CD8-positive, alpha-beta memory T cell (primary cell): ENCODE data around the gene ATP1B3. TPM values are rescaled to one million over a fixed set of nuclear protein-coding genes. Genes with fewer than 3 reads are reported as not detected.
"Not testable (repeated sequence)": the region's sequence is repeated elsewhere in the genome, so short reads cannot be mapped to it uniquely, and the experiment has no call there.

Source experiments
- CTCF ChIA-PET: fragments of 350-600 bp; sonication (Branson Sonifier 250); formaldehyde crosslinking; loops from one replicate; lab custom pipeline; 2021; ENCODE audit warnings: antibody characterized with exemption; lab: Charles Lee
- POLR2A ChIA-PET: fragments of 350-600 bp; sonication (Branson Sonifier 250); formaldehyde crosslinking; loops from one replicate; lab custom pipeline; 2021; ENCODE audit warnings: antibody characterized with exemption; lab: Charles Lee
- DNase-seq, 5 donors: peaks; one replicate each; pipeline versions ENCODE4 v3.0.0 to v3.0.0-alpha.2; 2020 to 2022; ENCODE audit warnings: mixed read lengths in 1 of 5
- H3K27ac ChIP-seq: one replicate; pipeline ENCODE4 v1.7.0; 2013; ENCODE audit warnings: low read depth, mild to moderate bottlenecking, low read length, moderate library complexity
- H3K27me3 ChIP-seq: 2 replicates; pipeline ENCODE4 v1.7.0; 2013; ENCODE audit warnings: low read length, mild to moderate bottlenecking; ENCODE audit not compliant: insufficient read depth, poor library complexity, severe bottlenecking
- H3K36me3 ChIP-seq: 2 replicates; pipeline ENCODE4 v1.7.0; 2013; ENCODE audit warnings: mild to moderate bottlenecking, low read length, moderate library complexity; ENCODE audit not compliant: insufficient read depth
- H3K4me1 ChIP-seq: 2 replicates; pipeline ENCODE4 v1.7.0; 2013; ENCODE audit warnings: mild to moderate bottlenecking, low read length, moderate library complexity; ENCODE audit not compliant: insufficient read depth
- H3K4me3 ChIP-seq: 2 replicates; pipeline ENCODE4 v1.7.0; 2013; ENCODE audit warnings: mild to moderate bottlenecking, low read length
- H3K9me3 ChIP-seq: 2 replicates; pipeline ENCODE4 v1.7.0; 2013; ENCODE audit warnings: mild to moderate bottlenecking, low read length
- H3K27ac Mint-ChIP-seq, 8 donors: one replicate each; pipeline ENCODE4 v1.8.0; 2020 to 2021; ENCODE audit warnings: mixed read lengths in 8 of 8, mild to moderate bottlenecking in 6 of 8, inconsistent platforms in 3 of 8, moderate library complexity in 3 of 8
- H3K27me3 Mint-ChIP-seq, 2 donors: one replicate each; pipeline ENCODE4 v1.8.0; 2020 to 2021; ENCODE audit warnings: mixed read lengths in 2 of 2, mild to moderate bottlenecking in 1 of 2, moderate library complexity in 1 of 2
- H3K36me3 Mint-ChIP-seq, 3 donors: one replicate each; pipeline ENCODE4 v1.8.0; 2020 to 2021; ENCODE audit warnings: mixed read lengths in 3 of 3, inconsistent platforms in 1 of 3, mild to moderate bottlenecking in 1 of 3
- H3K4me1 Mint-ChIP-seq, 3 donors: one replicate each; pipeline ENCODE4 v1.8.0; 2020 to 2021; ENCODE audit warnings: mixed read lengths in 3 of 3, inconsistent platforms in 1 of 3, mild to moderate bottlenecking in 1 of 3
- H3K4me3 Mint-ChIP-seq, 7 donors: one replicate each; pipeline ENCODE4 v1.8.0; 2020 to 2021; ENCODE audit warnings: mixed read lengths in 7 of 7, mild to moderate bottlenecking in 6 of 7, moderate library complexity in 4 of 7, inconsistent platforms in 2 of 7
- H3K9me3 Mint-ChIP-seq, 5 donors: one replicate each; pipeline ENCODE4 v1.8.0; 2020 to 2022; ENCODE audit warnings: mixed read lengths in 5 of 5, mild to moderate bottlenecking in 3 of 5, moderate library complexity in 2 of 5, inconsistent platforms in 1 of 5
- polyA plus RNA-seq: library from polyadenylated mRNA; unstranded; fragments of 300-500 nt; fragmentation: Illumina TruSeq; gene quantifications from one replicate; pipeline ENCODE4 v1.2.3, GENCODE V29; 2021
- total RNA-seq, 2 experiments: library from RNA; stranded (reverse); gene quantifications; one replicate each; pipeline ENCODE4 v1.2.3, GENCODE V29; 2021

Gene ATP1B3
- total and polyA plus RNA-seq, 3 experiments from 2014 or later, result 133 to 234 (median 230) TPM

DNA sequence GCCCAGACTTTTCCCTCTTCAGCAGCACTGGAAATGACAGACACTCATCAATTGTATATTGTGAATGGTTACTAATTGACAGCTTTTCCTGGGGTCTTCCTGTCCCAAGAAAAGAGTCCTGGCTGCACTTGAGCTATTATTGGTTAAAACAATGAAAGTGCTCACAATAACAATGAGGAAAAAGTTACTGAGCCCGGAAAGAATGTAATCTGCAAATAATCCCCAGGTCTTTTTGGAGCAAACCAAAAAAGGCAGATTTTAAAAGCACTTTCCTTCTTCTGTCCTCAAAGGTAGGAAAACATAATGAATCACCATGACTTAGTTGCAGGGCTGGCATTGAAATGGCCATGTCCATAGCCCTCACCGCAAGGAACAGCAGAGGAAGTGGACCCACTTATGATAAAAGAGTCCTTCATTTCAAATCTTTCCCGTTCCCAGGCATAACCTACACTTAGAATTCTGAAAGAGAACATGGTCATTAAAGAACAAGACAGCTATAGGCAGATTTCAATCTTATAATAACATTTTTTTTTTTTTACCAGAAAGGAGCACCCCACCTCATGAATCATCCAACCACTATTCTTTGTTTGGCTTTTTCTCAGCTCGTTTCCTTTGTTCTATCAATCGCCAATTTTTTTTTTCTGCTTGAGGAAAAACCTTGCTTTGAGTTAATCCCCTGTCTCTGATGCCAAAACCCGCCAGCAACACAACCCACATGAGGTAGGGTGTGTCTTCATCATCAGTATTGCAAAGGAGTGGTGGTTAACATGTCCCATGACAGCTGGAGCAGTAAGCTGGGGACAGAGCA lies 35.5 kb upstream of the ATP1B3 start:
- Histone ChIP-seq H3K36me3 (no peaks in the 10 kb centered on the region), H3K4me3 (no peak overlapping the region), H3K9me3 (no peaks in the 10 kb centered on the region), H3K4me1 (no peaks in the 10 kb centered on the region), H3K27ac (no peak overlapping the region), H3K27me3 (no peaks in the 10 kb centered on the region)
- Mint-ChIP-seq H3K4me3 (no peak overlapping the region), H3K9me3 (no peaks in the 10 kb centered on the region), H3K27me3 (no peaks in the 10 kb centered on the region), H3K27ac (no peak overlapping the region), H3K36me3 (no peaks in the 10 kb centered on the region), H3K4me1 (peaks cover 0 to 7% (median 0%) of the 10 kb centered on the region in 3 donors)
- POLR2A ChIA-PET, result no interaction called here
- CTCF ChIA-PET, result no interaction called here
- DNase-seq, result no peak

DNA sequence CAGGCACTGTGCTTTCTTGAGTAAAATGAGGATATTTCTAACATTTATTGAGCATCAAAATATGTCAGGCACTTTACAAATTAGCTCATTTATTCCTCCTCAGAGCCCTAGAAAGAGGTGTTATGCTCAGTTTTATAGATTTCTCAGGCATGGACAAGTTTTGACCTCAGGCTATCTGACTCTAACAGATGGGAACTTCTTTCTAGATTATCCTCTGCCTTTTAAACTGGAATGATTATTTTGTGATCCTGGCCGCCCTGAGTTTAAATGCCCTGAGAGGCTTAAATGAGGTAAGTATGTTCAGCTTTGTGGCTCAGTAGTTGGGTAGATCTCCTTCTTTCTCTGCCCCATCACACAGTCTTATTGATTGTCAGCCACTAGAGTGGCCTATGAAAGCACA lies 32.3 kb upstream of the ATP1B3 start:
- ChIA-PET CTCF (interaction anchor here (0.5 to 2.6 kb wide), 3 partner anchors 11 to 43 kb away, joined by 3 to 8 read pairs (median 3); no protein-coding TSS in a partner anchor), POLR2A (interaction anchor here (1.3 kb wide), 1 partner anchor 47 kb away, joined by 5 read pairs; no protein-coding TSS in a partner anchor)
- H3K4me1 ChIP-seq, result no peaks in the 10 kb centered on the region
- no peak overlapping the region for H3K27ac ChIP-seq
- Mint-ChIP-seq H3K4me1 (peaks cover 0 to 7% (median 0%) of the 10 kb centered on the region in 3 donors), H3K27ac (peak overlapping the region in 1 of 8 donors; percentile 76), H3K9me3 (no peaks in the 10 kb centered on the region), H3K36me3 (no peaks in the 10 kb centered on the region), H3K4me3 (no peak overlapping the region), H3K27me3 (no peaks in the 10 kb centered on the region)
- H3K9me3 ChIP-seq, result no peaks in the 10 kb centered on the region
- H3K36me3 ChIP-seq, result no peaks in the 10 kb centered on the region
- no peak for DNase-seq
- H3K27me3 ChIP-seq, result no peaks in the 10 kb centered on the region
- no peak overlapping the region for H3K4me3 ChIP-seq

DNA sequence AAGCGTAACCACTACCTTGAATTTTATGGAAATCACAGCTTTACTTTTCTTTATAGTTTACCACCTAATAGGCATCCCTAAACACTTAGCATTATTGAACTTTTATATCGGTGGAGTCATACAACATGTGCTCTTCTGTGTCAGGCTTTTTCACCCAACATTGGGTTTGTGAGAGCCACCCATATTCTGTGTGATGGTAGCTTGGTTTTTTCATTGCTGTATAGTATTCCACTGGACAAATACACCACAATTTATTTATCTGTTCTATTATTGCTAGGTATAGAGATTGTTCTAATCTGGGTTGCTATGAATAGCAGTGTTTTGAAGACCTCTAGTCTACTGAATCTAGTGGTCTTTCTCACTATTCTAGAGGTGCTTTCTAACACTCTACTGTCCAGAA lies 31.6 kb upstream of the ATP1B3 start:
- Histone ChIP-seq H3K4me1 (no peaks in the 10 kb centered on the region), H3K27me3 (no peaks in the 10 kb centered on the region), H3K4me3 (no peak overlapping the region), H3K36me3 (no peaks in the 10 kb centered on the region), H3K9me3 (no peaks in the 10 kb centered on the region), H3K27ac (no peak overlapping the region)
- Mint-ChIP-seq H3K4me1 (peaks cover 0 to 7% (median 0%) of the 10 kb centered on the region in 3 donors), H3K27me3 (peaks cover 0 to 3% of the 10 kb centered on the region in 2 donors), H3K4me3 (no peak overlapping the region), H3K9me3 (no peaks in the 10 kb centered on the region), H3K27ac (no peak overlapping the region), H3K36me3 (no peaks in the 10 kb centered on the region)
- CTCF ChIA-PET, result interaction anchor here (0.8 to 2.6 kb wide), 6 partner anchors 11 to 106 kb away, joined by 3 to 8 read pairs (median 5); partner anchors contain the start of gene RNF7
- no peak for DNase-seq
- POLR2A ChIA-PET, result interaction anchor here (1.3 kb wide), 1 partner anchor 48 kb away, joined by 5 read pairs; no protein-coding TSS in a partner anchor

DNA sequence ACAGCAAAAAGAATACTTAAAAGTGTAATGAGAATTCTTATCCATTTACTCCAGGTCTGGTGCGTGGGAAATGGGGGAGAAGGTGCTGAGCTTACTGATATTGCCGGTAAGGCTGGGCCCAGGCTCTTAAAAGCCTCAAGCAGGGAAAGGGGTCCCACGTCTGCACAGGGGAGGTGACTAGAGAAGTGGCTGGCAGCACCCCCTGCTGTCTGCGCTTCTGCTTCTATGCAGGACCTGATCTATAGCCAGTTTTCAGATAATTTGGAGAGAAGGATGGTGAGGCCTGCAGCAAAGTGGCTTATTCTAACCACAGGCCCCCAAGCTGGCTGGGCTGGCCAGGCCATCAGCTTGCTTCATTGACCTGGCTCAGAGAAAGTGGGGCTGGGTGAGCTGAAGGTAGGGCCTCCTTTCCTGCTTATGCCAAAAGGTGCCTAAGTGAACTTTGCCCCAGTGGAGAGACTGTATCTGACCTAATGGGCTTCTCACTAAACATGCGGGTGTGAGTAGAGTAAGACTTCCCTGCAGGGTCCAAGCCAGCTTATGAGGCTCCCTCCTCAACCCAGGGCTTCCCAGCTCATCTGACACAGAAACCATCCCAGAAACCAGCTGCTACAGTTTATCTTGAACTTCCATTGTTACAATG lies 30.9 kb upstream of the ATP1B3 start:
- CTCF ChIA-PET, result interaction anchor here (0.8 to 2.6 kb wide), 5 partner anchors 11 to 107 kb away, joined by 3 to 8 read pairs (median 6); partner anchors contain the start of gene RNF7
- Histone ChIP-seq H3K27me3 (no peaks in the 10 kb centered on the region), H3K9me3 (no peaks in the 10 kb centered on the region), H3K27ac (no peak overlapping the region), H3K4me3 (no peak overlapping the region), H3K36me3 (no peaks in the 10 kb centered on the region), H3K4me1 (no peaks in the 10 kb centered on the region)
- Mint-ChIP-seq H3K9me3 (no peaks in the 10 kb centered on the region), H3K4me3 (no peak overlapping the region), H3K27me3 (peaks cover 0 to 3% of the 10 kb centered on the region in 2 donors), H3K36me3 (no peaks in the 10 kb centered on the region), H3K4me1 (peaks cover 0 to 7% (median 0%) of the 10 kb centered on the region in 3 donors), H3K27ac (peak overlapping the region in 1 of 8 donors; percentile 24)
- POLR2A ChIA-PET, result interaction anchor here (1.3 kb wide), 1 partner anchor 49 kb away, joined by 5 read pairs; no protein-coding TSS in a partner anchor
- DNase-seq, result peak in 4 of 5 donors; percentile 3 to 56 (median 34)

DNA sequence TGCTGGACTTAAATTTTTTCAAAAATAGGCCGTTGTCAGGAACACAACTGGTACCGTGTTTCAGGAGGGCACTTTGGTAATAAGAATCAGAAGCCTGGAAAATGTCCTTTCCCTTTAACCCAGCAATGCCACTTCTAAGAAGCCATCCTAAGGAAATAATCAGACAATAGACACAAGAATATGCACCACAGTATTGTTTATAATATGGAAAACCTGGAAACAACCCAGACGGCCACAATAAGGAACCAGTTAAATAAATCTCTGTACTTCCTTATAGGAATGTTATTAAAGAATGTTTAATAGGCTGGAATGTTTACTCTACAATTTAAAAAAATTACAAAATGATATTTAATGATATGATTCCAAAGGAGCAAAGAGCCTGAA lies 30.4 kb upstream of the ATP1B3 start:
- CTCF ChIA-PET, result interaction anchor here (1.3 to 2.6 kb wide), 3 partner anchors 10 to 107 kb away, joined by 4 to 8 read pairs (median 6); partner anchors contain the start of gene RNF7

DNA sequence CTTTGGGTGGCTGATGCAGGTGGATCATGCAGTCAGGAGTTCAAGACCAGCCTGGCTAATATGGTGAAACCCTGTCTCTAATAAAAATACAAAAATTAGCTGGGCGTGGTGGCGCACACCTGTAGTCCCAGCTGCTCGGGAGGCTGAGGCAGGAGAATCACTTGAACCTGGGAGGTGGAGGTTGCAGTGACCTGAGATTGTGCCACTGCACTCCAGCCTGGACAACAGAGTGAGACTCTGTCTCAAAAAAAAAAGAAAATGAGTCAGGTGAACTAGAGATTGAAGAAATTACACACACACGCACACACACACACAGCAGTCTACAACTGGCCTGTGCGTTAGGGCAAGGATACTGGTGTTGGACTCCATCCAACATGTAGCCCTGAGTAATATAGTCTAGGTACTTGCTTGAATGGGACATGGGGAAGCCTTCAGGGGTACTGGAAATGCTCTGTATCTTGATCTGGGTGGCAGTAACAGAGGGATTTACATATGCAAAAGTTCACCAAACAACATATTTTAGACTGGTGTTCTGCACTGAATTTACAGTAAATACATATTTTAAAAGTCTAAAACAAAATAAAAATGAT lies 28.2 kb upstream of the ATP1B3 start:
- H3K27me3 ChIP-seq, POLR2A ChIA-PET, H3K36me3 Mint-ChIP-seq, H3K27ac ChIP-seq, H3K27me3 Mint-ChIP-seq, CTCF ChIA-PET, H3K4me1 Mint-ChIP-seq, H3K9me3 ChIP-seq, H3K9me3 Mint-ChIP-seq, H3K4me3 ChIP-seq, H3K4me3 Mint-ChIP-seq, DNase-seq, H3K4me1 ChIP-seq, H3K36me3 ChIP-seq: not testable (repeated sequence)
- H3K27ac Mint-ChIP-seq, result peak overlapping the region in 1 of 8 donors; percentile 51

More for the DNA sequence above, 30.4 kb upstream of the ATP1B3 start:
- Histone ChIP-seq H3K4me3 (no peak overlapping the region), H3K36me3 (no peaks in the 10 kb centered on the region), H3K4me1 (no peaks in the 10 kb centered on the region), H3K27me3 (no peaks in the 10 kb centered on the region), H3K27ac (no peak overlapping the region), H3K9me3 (no peaks in the 10 kb centered on the region)
- H3K9me3 Mint-ChIP-seq, result no peaks in the 10 kb centered on the region
- no peak overlapping the region for H3K27ac Mint-ChIP-seq
- no peak overlapping the region for H3K4me3 Mint-ChIP-seq
- POLR2A ChIA-PET, result no interaction called here
- peaks cover 0 to 4% (median 0%) of the 10 kb centered on the region in 3 donors for H3K4me1 Mint-ChIP-seq
- no peak for DNase-seq
- no peaks in the 10 kb centered on the region for H3K36me3 Mint-ChIP-seq
- H3K27me3 Mint-ChIP-seq, result peaks cover 0 to 3% of the 10 kb centered on the region in 2 donors

DNA sequence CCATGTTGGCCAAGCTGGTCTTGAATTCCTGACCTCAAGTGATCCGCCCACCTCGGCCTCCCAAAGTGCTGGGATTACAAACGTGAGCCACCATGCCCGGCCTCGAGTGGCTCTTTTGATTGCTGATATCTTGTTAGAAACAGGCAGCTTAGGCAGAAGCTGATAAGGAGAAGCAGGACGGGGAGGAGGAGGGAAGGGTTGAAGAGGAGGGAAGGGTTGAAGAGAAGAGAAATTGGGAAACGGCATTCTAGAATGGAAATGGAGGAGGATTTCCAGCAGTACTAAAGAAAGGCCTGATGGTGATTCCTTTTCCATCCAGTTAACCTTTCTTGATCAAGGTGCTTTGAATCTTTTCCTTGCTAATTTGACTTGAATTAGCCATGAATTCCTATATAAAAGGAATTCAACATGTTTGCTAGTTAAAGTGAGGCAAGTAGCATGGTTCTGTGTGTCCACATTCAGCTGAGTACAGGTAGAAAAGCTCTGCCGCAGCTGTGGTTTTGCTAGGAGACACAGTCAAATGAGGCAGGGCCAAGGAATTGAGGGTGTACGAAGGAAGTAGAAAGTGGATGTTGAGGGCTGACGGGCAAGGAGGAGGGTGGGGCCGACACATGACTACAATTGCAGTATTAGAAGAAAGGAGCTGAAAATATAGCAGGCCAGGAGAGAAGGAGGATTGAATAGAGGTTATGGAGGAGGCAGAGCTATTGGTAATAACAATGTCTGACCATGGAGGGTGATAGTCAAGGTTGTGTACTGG lies 27.2 kb upstream of the ATP1B3 start:
- no peak overlapping the region for H3K27ac Mint-ChIP-seq
- Histone ChIP-seq H3K9me3 (no peaks in the 10 kb centered on the region), H3K27ac (peak overlapping the region; percentile 73), H3K4me3 (no peak overlapping the region), H3K27me3 (no peaks in the 10 kb centered on the region), H3K36me3 (no peaks in the 10 kb centered on the region), H3K4me1 (no peaks in the 10 kb centered on the region)
- POLR2A ChIA-PET, result no interaction called here
- no peaks in the 10 kb centered on the region for H3K36me3 Mint-ChIP-seq
- H3K4me3 Mint-ChIP-seq, result no peak overlapping the region
- H3K4me1 Mint-ChIP-seq, result no peaks in the 10 kb centered on the region
- H3K9me3 Mint-ChIP-seq, result no peaks in the 10 kb centered on the region
- no peak for DNase-seq
- H3K27me3 Mint-ChIP-seq, result peaks cover 3 to 7% of the 10 kb centered on the region in 2 donors
- CTCF ChIA-PET, result interaction anchor here (0.7 kb wide), 1 partner anchor 19 kb away, joined by 3 read pairs; no protein-coding TSS in a partner anchor
